ELR (cell line): ENCODE data around the gene TWNK.
A peak's percentile ranks its signal among the peaks of the same experiment; 100 is the strongest.

Experiments used
- DNase-seq: peaks from one replicate; pipeline ENCODE4 v3.0.0-alpha.2; 2015; ENCODE audit warnings: low read depth

TWNK gene

GRCh38 chr10:100996678-100997359, 9.5 kb downstream of the TWNK start:
- DNase-seq: peak; percentile 42

- peak; percentile 77 for DNase-seq
Observed at GRCh38 chr10:100997360-100998182, 10.2 kb downstream of the TWNK start.

GRCh38 chr10:100998183-100998990, 11.0 kb downstream of the TWNK start:
- DNase-seq: peak; percentile 74

GRCh38 chr10:100998991-100999741, 11.8 kb downstream of the TWNK start:
- DNase-seq: peak; percentile 76

- no peak for DNase-seq
Observed at GRCh38 chr10:100999742-101000126, 12.4 kb downstream of the TWNK start, which contains the start of gene LZTS2. Gene LZTS2 (plus strand): TSS chr10:100999808. CDS start chr10:101002539, 2,731 bp downstream.

GRCh38 chr10:101000127-101000914, 13.0 kb downstream of the TWNK start:
- peak; percentile 59 for DNase-seq

GRCh38 chr10:101000915-101001658, 13.7 kb downstream of the TWNK start:
- peak; percentile 91 for DNase-seq

- DNase-seq: no peak
Observed at GRCh38 chr10:101001659-101002035, 14.3 kb downstream of the TWNK start.

- DNase-seq: no peak
Observed at GRCh38 chr10:101002456-101002855, 15.1 kb downstream of the TWNK start.

GRCh38 chr10:101003639-101004206, 16.4 kb downstream of the TWNK start:
- no peak for DNase-seq

- no peak for DNase-seq
Observed at GRCh38 chr10:101005361-101005760, 18.0 kb downstream of the TWNK start.

- DNase-seq: no peak
Observed at GRCh38 chr10:101005869-101006567, 18.7 kb downstream of the TWNK start.

- no peak for DNase-seq
Observed at GRCh38 chr10:101006593-101007098, 19.3 kb downstream of the TWNK start.

GRCh38 chr10:101007099-101007711, 19.9 kb downstream of the TWNK start:
- no peak for DNase-seq

GRCh38 chr10:101007915-101008822, 20.8 kb downstream of the TWNK start:
- DNase-seq: no peak

- no peak for DNase-seq
Observed at GRCh38 chr10:101008823-101009423, 21.6 kb downstream of the TWNK start.

GRCh38 chr10:101010329-101010728, 23.0 kb downstream of the TWNK start:
- no peak for DNase-seq
